Activated B cell treated with CpG ODN at 0.5 μM for 24 hours (primary cell): Measurements from ENCODE around the gene WIPF3. TPM values are rescaled to one million over a fixed set of nuclear protein-coding genes. Genes with fewer than 3 reads are reported as not detected.

ENCODE experiments used
- ATAC-seq: fragments of 200-7000 bp; cut with Tn5 transposase; one replicate; pipeline ENCODE4 v1.10.0; 2021; ENCODE audit warnings: low read depth, mild to moderate bottlenecking, moderate library complexity
- CTCF ChIA-PET: fragments of 350-600 bp; sonication (Branson Sonifier 250); formaldehyde crosslinking; loops from one replicate; lab custom pipeline; 2021; ENCODE audit warnings: antibody characterized with exemption; lab: Charles Lee
- POLR2A ChIA-PET: fragments of 350-600 bp; sonication (Branson Sonifier 250); formaldehyde crosslinking; loops from one replicate; lab custom pipeline; 2021; ENCODE audit warnings: antibody characterized with exemption; lab: Charles Lee
- DNase-seq: peaks from one replicate; pipeline ENCODE4 v3.0.0; 2022
- H3K27ac Mint-ChIP-seq: one replicate; pipeline ENCODE4 v1.8.0; 2020; ENCODE audit warnings: mixed read lengths
- H3K27me3 Mint-ChIP-seq: one replicate; pipeline ENCODE4 v1.8.0; 2021; ENCODE audit warnings: mixed read lengths
- H3K36me3 Mint-ChIP-seq: one replicate; pipeline ENCODE4 v1.8.0; 2021; ENCODE audit warnings: low read depth, mixed read lengths
- H3K4me1 Mint-ChIP-seq: one replicate; pipeline ENCODE4 v1.8.0; 2021; ENCODE audit warnings: mixed read lengths
- H3K4me3 Mint-ChIP-seq: one replicate; pipeline ENCODE4 v1.8.0; 2020; ENCODE audit warnings: mild to moderate bottlenecking, mixed read lengths
- H3K9me3 Mint-ChIP-seq: one replicate; pipeline ENCODE4 v1.8.0; 2020; ENCODE audit warnings: mixed read lengths
- intact Hi-C: fragments of 100-400 bp; cut with micrococcal nuclease; formaldehyde crosslinking; loops from one replicate; pipeline ENCODE4 v1.15.1; 2024
- total RNA-seq: library from RNA; stranded (reverse); gene quantifications from 2 replicates; pipeline ENCODE4 v1.2.3, GENCODE V29; 2022
- TF ChIP-seq, protein P1 (sequence below): fragments of 200-600 bp; IDR thresholded peaks from one replicate; pipeline ENCODE4 v1.8.0; 2022; ENCODE audit warnings: antibody characterized with exemption, mild to moderate bottlenecking

The WIPF3 gene
- total RNA-seq, 1 donor from 2014 or later = not detected

DNA sequence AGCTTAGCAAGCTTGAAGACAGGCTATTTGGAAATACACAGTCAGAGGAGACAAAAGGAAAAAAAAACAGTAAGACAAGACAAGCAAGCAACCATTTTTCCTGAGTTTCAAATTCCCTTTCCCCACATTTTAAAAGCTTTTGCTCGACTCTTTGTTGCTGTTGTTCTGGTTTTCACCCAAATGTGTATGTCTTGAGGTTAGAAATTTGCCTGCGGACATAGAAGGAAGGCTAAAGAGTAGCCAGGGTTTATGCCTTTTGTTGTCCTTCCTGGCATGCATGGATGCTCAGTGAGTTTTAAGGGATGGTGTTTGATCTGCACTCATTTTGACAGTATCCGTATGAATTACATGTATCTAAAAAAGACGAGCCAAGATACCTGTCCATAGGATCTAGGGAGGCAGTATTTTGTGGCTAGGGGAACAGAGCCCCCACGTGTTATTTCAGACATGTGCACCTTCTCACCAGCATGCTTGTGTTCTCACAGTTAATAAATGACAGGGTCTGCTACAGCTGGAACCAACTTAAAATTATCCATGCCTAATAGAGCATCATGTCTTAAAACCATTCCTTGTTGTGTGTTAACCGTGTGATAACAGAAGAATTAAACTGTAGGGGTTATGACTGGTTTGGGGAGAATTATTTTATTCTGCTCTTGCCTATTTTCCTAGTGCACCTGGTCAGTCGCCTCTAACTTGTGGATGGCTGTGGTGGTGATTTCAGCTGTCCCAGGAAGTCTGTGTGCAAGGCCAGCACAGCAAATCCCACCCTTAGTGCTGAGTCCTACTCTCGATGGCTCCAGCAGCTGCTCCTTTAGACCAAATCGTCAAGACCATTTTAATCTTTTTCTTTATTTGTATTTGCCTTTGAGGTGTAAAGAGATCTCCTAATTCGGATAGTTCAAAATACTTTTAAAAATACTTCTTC is 9.1 kb downstream of the WIPF3 start:
- H3K27ac Mint-ChIP-seq = no peak overlapping the region
- peaks cover 23% of the 10 kb centered on the region for H3K27me3 Mint-ChIP-seq
- TF ChIP-seq, protein P1, sequence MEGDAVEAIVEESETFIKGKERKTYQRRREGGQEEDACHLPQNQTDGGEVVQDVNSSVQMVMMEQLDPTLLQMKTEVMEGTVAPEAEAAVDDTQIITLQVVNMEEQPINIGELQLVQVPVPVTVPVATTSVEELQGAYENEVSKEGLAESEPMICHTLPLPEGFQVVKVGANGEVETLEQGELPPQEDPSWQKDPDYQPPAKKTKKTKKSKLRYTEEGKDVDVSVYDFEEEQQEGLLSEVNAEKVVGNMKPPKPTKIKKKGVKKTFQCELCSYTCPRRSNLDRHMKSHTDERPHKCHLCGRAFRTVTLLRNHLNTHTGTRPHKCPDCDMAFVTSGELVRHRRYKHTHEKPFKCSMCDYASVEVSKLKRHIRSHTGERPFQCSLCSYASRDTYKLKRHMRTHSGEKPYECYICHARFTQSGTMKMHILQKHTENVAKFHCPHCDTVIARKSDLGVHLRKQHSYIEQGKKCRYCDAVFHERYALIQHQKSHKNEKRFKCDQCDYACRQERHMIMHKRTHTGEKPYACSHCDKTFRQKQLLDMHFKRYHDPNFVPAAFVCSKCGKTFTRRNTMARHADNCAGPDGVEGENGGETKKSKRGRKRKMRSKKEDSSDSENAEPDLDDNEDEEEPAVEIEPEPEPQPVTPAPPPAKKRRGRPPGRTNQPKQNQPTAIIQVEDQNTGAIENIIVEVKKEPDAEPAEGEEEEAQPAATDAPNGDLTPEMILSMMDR = no peak
- ATAC-seq (no peak), DNase-seq (no peak)
- H3K4me1 Mint-ChIP-seq = no peaks in the 10 kb centered on the region
- POLR2A ChIA-PET = no interaction called here
- H3K36me3 Mint-ChIP-seq = no peaks in the 10 kb centered on the region
- intact Hi-C loops = no loop called here
- no peak overlapping the region for H3K4me3 Mint-ChIP-seq
- CTCF ChIA-PET = no interaction called here
- no peaks in the 10 kb centered on the region for H3K9me3 Mint-ChIP-seq

DNA sequence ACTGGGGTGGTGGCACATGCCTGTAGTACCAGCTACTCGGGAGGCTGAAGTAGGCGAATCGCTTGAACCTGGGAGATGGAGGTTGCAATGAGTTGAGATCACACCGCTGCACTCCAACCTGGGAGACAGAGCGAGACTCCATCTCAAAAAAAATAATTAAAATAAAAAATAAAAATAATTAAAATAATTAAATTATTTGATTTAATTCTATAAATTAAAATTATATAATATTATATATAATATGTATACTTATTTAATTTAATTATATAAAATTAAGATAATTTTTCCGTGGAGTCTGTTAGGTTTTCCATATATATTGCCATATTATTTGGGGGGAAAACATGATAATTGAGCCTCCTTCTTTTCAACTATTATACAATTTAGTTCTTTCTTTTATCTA is 12.0 kb downstream of the WIPF3 start:
- Mint-ChIP-seq H3K27me3 (peaks cover 23% of the 10 kb centered on the region), H3K27ac (no peak overlapping the region), H3K36me3 (no peaks in the 10 kb centered on the region), H3K4me3 (no peak overlapping the region), H3K4me1 (no peaks in the 10 kb centered on the region), H3K9me3 (no peaks in the 10 kb centered on the region)
- CTCF ChIA-PET = no interaction called here
- POLR2A ChIA-PET = no interaction called here
- ATAC-seq (no peak), DNase-seq (no peak)
- intact Hi-C loops = no loop called here
- TF ChIP-seq, protein P1 = no peak

DNA sequence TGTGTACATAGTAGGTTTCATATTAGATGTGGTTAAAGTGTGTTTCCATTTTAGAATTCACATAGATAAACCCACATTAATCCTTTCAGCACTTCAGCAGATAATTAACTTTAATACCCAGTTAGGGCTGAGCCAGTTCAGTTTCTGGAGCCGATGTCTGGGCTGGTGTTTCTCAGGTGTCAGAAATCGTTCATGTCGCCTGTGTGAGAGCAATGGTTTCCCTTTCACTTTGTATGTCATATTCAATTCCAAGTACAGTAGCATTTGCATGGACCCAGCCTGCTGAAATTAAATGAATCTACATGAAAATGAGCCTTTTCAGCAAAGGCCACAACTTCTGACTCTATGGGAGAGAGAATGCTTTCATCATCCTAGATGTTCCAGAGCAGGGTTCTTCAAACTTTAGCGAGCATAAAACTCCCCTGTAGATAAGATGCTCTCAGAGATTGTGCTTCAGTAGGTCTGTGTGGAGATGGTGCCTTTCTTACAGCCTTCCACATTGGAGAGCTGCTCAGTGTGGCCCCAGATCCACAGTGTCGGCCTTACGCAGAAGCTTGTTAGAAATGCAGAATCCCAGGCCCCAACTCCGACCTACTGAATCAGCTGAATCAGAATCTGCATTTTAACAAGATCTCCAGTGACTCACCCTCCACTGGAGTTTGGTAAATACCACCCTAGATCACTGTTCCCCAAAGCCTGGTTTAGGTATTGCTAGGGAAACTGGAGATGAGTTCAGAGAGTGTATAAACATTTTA is 19.6 kb downstream of the WIPF3 start:
- H3K4me3 Mint-ChIP-seq = peak overlapping the region; percentile 25
- DNase-seq (no peak), ATAC-seq (no peak)
- ChIA-PET CTCF (no interaction called here), POLR2A (no interaction called here)
- H3K4me1 Mint-ChIP-seq = peaks cover 5% of the 10 kb centered on the region
- TF ChIP-seq, protein P1 = no peak
- H3K27ac Mint-ChIP-seq = no peak overlapping the region
- intact Hi-C loops = no loop called here
- H3K27me3 Mint-ChIP-seq = peaks cover 22% of the 10 kb centered on the region
- H3K9me3 Mint-ChIP-seq = no peaks in the 10 kb centered on the region
- H3K36me3 Mint-ChIP-seq = no peaks in the 10 kb centered on the region

DNA sequence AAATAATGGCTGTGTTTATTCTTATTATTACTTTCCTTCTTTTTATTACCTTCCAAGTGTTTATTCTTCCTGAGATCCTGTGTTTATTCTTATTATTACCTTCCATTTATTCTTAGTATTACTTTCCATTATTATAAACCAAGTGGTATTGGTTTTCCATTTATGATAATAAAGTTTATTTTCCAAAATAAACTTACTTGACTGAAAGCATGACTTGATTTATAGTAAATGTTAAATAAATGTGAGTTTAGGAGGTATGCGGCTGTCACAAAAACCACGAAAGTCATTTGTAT is 20.2 kb downstream of the WIPF3 start:
- POLR2A ChIA-PET = no interaction called here
- intact Hi-C loops = no loop called here
- DNase-seq (no peak), ATAC-seq (no peak)
- TF ChIP-seq, protein P1 = no peak
- Mint-ChIP-seq H3K9me3 (no peaks in the 10 kb centered on the region), H3K36me3 (no peaks in the 10 kb centered on the region), H3K4me3 (no peak overlapping the region), H3K27ac (no peak overlapping the region), H3K27me3 (peaks cover 21% of the 10 kb centered on the region), H3K4me1 (peaks cover 5% of the 10 kb centered on the region)
- CTCF ChIA-PET = interaction anchor here (0.6 kb wide), 1 partner anchor 235 kb away, joined by 4 read pairs; no protein-coding TSS in a partner anchor

DNA sequence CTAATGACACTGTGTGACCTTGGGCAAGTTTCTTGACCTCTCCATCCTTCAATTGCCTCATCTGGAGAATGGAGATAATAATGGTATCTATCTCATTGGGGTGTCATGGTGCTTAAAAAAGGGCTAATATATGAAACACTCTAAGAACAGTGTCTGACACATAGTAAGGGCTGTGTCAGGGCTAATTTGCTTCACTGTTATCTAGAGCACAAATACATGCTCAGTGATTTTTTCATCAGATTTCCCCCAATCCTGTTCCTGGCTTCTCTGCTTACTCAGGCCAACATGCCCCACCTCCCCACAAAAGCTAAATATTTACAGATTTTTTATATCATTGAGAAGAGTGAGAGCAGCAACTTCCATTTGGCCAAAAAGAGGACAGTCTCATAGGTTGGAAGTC is 20.6 kb downstream of the WIPF3 start:
- no peak overlapping the region for H3K4me3 Mint-ChIP-seq
- intact Hi-C loops = no loop called here
- ATAC-seq (no peak), DNase-seq (no peak)
- POLR2A ChIA-PET = no interaction called here
- H3K27ac Mint-ChIP-seq = no peak overlapping the region
- peaks cover 18% of the 10 kb centered on the region for H3K27me3 Mint-ChIP-seq
- peaks cover 5% of the 10 kb centered on the region for H3K4me1 Mint-ChIP-seq
- no peaks in the 10 kb centered on the region for H3K9me3 Mint-ChIP-seq
- CTCF ChIA-PET = interaction anchor here (0.6 kb wide), 1 partner anchor 235 kb away, joined by 4 read pairs; no protein-coding TSS in a partner anchor
- TF ChIP-seq, protein P1 = no peak
- H3K36me3 Mint-ChIP-seq = no peaks in the 10 kb centered on the region
